HepG2 (cell line): ENCODE results near the gene ALDH3B2.

Experiments used
- CTCF ChIP-seq: sonication (generic); formaldehyde crosslinking; IDR thresholded peaks from 2 replicates; pipeline ENCODE4 v1.5.0; 2020; ENCODE audit warnings: mild to moderate bottlenecking, missing genetic modification reagents, moderate library complexity
- MXI1 ChIP-seq: IDR thresholded peaks from 3 replicates; pipeline ENCODE4 v1.6.1; 2012; ENCODE audit warnings: low read depth, low read length, inconsistent platforms, borderline replicate concordance
- ZIK1 ChIP-seq: sonication (generic); formaldehyde crosslinking; IDR thresholded peaks from 2 replicates; pipeline ENCODE4 v1.5.0; 2020; ENCODE audit warnings: mild to moderate bottlenecking, low read depth, missing genetic modification reagents, borderline replicate concordance

- no peak for TF ChIP-seq MXI1
- TF ChIP-seq ZIK1 (CRISPR knock-in tag), result no peak
- no peak for TF ChIP-seq CTCF
Measured at GRCh38 chr11:67689178-67689577, 14.8 kb upstream of the ALDH3B2 start.
